ENCODE measurements around the gene SLC6A16.
A peak's percentile ranks its signal among the peaks of the same experiment; 100 is the strongest.

DNA sequence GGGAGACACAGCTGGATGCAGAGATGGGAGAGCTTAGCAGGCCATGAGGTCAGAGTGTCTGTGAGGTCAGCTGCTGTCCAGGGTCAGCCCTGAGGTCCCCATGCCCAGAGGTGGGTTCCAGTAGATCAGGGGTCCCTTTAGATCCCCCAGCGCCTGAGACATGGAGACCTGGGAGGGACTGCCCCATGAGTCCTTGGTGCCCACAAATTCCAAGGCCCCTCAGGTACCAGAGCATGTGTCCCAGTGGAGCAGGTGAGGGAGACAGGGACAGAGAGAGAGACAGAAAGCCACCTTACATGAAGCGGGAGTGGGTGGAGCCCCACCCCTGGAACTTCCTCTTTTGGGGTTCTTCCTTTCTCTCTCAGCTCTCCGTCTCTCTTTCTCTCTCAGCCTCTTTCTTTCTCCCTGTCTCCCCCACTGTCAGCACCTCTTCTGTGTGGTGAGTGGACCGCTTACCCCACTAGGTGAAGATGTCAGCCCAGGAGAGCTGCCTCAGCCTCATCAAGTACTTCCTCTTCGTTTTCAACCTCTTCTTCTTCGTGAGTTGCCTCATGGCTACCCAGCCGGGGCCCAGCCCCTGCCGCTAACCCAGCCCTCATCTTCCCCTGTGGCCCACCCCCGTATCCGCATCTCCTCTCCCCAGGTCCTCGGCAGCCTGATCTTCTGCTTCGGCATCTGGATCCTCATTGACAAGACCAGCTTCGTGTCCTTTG lies 10.2 kb upstream of the SLC6A16 start, which contains the start of gene CD37:
- TF ChIP-seq POLR2AphosphoS5 (IDR thresholded peaks at IDR 0.05; ENCODE audit: low read depth, low read length) (peak; percentile 87), TAF1 (IDR thresholded peaks at IDR 0.05; ENCODE audit: low read depth, low read length) (peak; percentile 74), POLR2A (IDR thresholded peaks at IDR 0.05; ENCODE audit: low read depth, low read length) (peak; percentile 83), POU2F2 (IDR thresholded peaks at IDR 0.05; ENCODE audit: low read depth, low read length) (0 out of 2 replicates have a peak, but pooled peaks have one; percentile 13), SPI1 (IDR thresholded peaks at IDR 0.05; ENCODE audit: low read depth, low read length) (peak; percentile 88), PAX5 (IDR thresholded peaks at IDR 0.05; ENCODE audit: insufficient read depth, low read length, severe bottlenecking) (no peak)
